PC-3 (cell line): ENCODE data around the gene VWA8. TPM values are rescaled to one million over a fixed set of nuclear protein-coding genes. Genes with fewer than 3 reads are reported as not detected.

Source experiments
- ATAC-seq: fragments of 200-7000 bp; cut with Tn5 transposase; 2 replicates; pipeline ENCODE4 v1.9.1; 2020; ENCODE audit warnings: mild to moderate bottlenecking, moderate library complexity
- BruUV-seq: library from RNA; stranded (reverse); fragments of 400-500 nt; replicated peaks from 2 replicates; lab custom pipeline; 2021; lab: Mats Ljungman, UMichigan
- CTCF ChIA-PET: fragments of 300-600 bp; sonication (Branson Sonifier 250); formaldehyde crosslinking; loops from one replicate; lab custom pipeline; 2022; ENCODE audit warnings: antibody characterized with exemption; lab: Charles Lee
- POLR2A ChIA-PET: fragments of 300-600 bp; sonication (Branson Sonifier 250); formaldehyde crosslinking; loops from one replicate; lab custom pipeline; 2022; ENCODE audit warnings: antibody characterized with exemption; ENCODE audit not compliant: unreplicated experiment; lab: Charles Lee
- DNase-seq: peaks from one replicate; pipeline ENCODE4 v3.0.0-alpha.2; 2015
- H2AFZ ChIP-seq: fragments of 300-600 bp; sonication (generic); 2 replicates; pipeline ENCODE4 v1.6.0; 2016; ENCODE audit warnings: antibody characterized with exemption, low read length
- H3F3A ChIP-seq: fragments of 300-600 bp; sonication (generic); one replicate; pipeline ENCODE4 v1.6.0; 2017; ENCODE audit warnings: antibody characterized with exemption, low read length, control low read depth, mild to moderate bottlenecking; ENCODE audit not compliant: unreplicated experiment
- H3K27ac ChIP-seq: fragments of 300-600 bp; sonication (generic); 2 replicates; pipeline ENCODE4 v1.5.1; 2016; ENCODE audit warnings: mild to moderate bottlenecking, low read length
- H3K27me3 ChIP-seq: fragments of 300-600 bp; sonication (generic); 2 replicates; pipeline ENCODE4 v1.6.1; 2016; ENCODE audit warnings: low read length, mixed read lengths
- H3K36me3 ChIP-seq: fragments of 300-600 bp; sonication (generic); 2 replicates; pipeline ENCODE4 v1.6.1; 2016; ENCODE audit warnings: low read depth, mixed run types, low read length, mixed read lengths
- H3K4me1 ChIP-seq: fragments of 300-600 bp; sonication (generic); 2 replicates; pipeline ENCODE4 v1.5.1; 2016; ENCODE audit warnings: low read length; ENCODE audit not compliant: insufficient read depth
- H3K4me2 ChIP-seq: fragments of 300-600 bp; sonication (generic); 2 replicates; pipeline ENCODE4 v1.6.0; 2016; ENCODE audit warnings: low read length
- H3K4me3 ChIP-seq: fragments of 300-600 bp; sonication (generic); 2 replicates; pipeline ENCODE4 v1.5.1; 2016; ENCODE audit warnings: mild to moderate bottlenecking, low read length, mixed read lengths
- H3K79me2 ChIP-seq: fragments of 300-600 bp; sonication (generic); 2 replicates; pipeline ENCODE4 v1.6.1; 2017; ENCODE audit warnings: low read length, mixed read lengths
- H3K9ac ChIP-seq: fragments of 300-600 bp; sonication (generic); 2 replicates; pipeline ENCODE4 v1.6.0; 2016; ENCODE audit warnings: mild to moderate bottlenecking, low read length
- H3K9me2 ChIP-seq: fragments of 300-600 bp; sonication (generic); replicated peaks from 2 replicates; pipeline ENCODE4 v1.6.1; 2016; ENCODE audit warnings: mixed run types, low read length, mixed read lengths
- H3K9me3 ChIP-seq: fragments of 300-600 bp; sonication (generic); 2 replicates; pipeline ENCODE4 v1.6.1; 2016; ENCODE audit warnings: low read length, mixed read lengths
- H4K20me1 ChIP-seq: fragments of 300-600 bp; sonication (generic); 2 replicates; pipeline ENCODE4 v1.6.1; 2016; ENCODE audit warnings: low read length, mixed read lengths
- EZH2 ChIP-seq: fragments of 300-600 bp; sonication (generic); IDR thresholded peaks from one replicate; pipeline ENCODE4 v1.6.1; 2017; ENCODE audit warnings: antibody characterized with exemption, mild to moderate bottlenecking, low read length; ENCODE audit not compliant: unreplicated experiment
- EZH2phosphoT487 ChIP-seq: fragments of 300-600 bp; sonication (generic); IDR thresholded peaks from 2 replicates; pipeline ENCODE4 v1.6.1; 2018; ENCODE audit warnings: mild to moderate bottlenecking, antibody characterized with exemption, low read length, borderline replicate concordance
- intact Hi-C: fragments of 100-400 bp; cut with micrococcal nuclease; formaldehyde crosslinking; loops from 2 replicates; pipeline ENCODE4 v1.9.0; 2023
- total RNA-seq: library from RNA; depleted of rRNA; stranded (reverse); fragments of >200 nt; gene quantifications from 2 replicates; pipeline ENCODE4 v1.2.3, GENCODE V29; 2014
- TF ChIP-seq, protein P1 (sequence below): fragments of 300-600 bp; sonication (generic); conservative IDR thresholded peaks from 2 replicates; pipeline ENCODE4 v1.5.1; 2017; ENCODE audit warnings: antibody characterized with exemption, low read depth, mild to moderate bottlenecking, low read length

VWA8 gene
- total RNA-seq, 1 experiment from 2014 or later = 10.0 TPM

- BruUV-seq = no TSS peak
- Histone ChIP-seq H3K9me2 (no peaks in the 10 kb centered on the region), H3K79me2 (no peaks in the 10 kb centered on the region), H3K4me1 (peaks cover 21% of the 10 kb centered on the region), H2AFZ (no peak overlapping the region), H3K4me3 (no peak overlapping the region), H3K27ac (no peak overlapping the region), H3K9ac (no peak overlapping the region), H3K9me3 (no peaks in the 10 kb centered on the region), H3K36me3 (no peaks in the 10 kb centered on the region), H3F3A (no peaks in the 10 kb centered on the region), H3K27me3 (no peaks in the 10 kb centered on the region), H3K4me2 (no peak overlapping the region), H4K20me1 (no peaks in the 10 kb centered on the region)
- intact Hi-C loops = no loop called here
- ATAC-seq (no peak), DNase-seq (no peak)
- CTCF ChIA-PET = no interaction called here
- POLR2A ChIA-PET = no interaction called here
- TF ChIP-seq EZH2phosphoT487 (no peak), EZH2 (no peak)
- TF ChIP-seq, protein P1, sequence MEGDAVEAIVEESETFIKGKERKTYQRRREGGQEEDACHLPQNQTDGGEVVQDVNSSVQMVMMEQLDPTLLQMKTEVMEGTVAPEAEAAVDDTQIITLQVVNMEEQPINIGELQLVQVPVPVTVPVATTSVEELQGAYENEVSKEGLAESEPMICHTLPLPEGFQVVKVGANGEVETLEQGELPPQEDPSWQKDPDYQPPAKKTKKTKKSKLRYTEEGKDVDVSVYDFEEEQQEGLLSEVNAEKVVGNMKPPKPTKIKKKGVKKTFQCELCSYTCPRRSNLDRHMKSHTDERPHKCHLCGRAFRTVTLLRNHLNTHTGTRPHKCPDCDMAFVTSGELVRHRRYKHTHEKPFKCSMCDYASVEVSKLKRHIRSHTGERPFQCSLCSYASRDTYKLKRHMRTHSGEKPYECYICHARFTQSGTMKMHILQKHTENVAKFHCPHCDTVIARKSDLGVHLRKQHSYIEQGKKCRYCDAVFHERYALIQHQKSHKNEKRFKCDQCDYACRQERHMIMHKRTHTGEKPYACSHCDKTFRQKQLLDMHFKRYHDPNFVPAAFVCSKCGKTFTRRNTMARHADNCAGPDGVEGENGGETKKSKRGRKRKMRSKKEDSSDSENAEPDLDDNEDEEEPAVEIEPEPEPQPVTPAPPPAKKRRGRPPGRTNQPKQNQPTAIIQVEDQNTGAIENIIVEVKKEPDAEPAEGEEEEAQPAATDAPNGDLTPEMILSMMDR = no peak
Observed at GRCh38 chr13:41641961-41642360, 318.9 kb downstream of the VWA8 start.

DNA sequence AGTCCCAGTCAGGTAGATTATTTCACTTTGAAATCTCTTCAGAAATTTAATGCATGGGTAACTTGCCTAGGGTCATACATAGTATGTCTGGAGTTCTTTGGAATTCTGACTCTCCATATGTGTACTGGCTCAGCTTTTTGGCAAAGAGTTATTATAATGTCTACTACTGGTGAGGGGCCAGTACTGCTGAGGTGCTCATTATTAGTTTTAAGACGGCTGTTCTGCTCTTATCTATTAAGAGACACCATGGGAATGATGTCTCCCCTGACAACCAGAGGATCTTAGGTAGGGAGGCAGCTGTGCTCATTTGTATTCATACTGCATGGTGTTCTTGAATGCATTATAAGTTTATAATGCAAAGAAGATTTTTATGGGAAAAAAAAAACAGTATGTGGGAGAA is 319.5 kb downstream of the VWA8 start:
- ChIA-PET POLR2A (no interaction called here), CTCF (no interaction called here)
- intact Hi-C loops = no loop called here
- Histone ChIP-seq H3F3A (no peaks in the 10 kb centered on the region), H3K9me3 (no peaks in the 10 kb centered on the region), H3K27ac (no peak overlapping the region), H3K9me2 (no peaks in the 10 kb centered on the region), H3K79me2 (no peaks in the 10 kb centered on the region), H3K9ac (no peak overlapping the region), H2AFZ (no peak overlapping the region), H3K4me3 (no peak overlapping the region), H3K27me3 (no peaks in the 10 kb centered on the region), H4K20me1 (no peaks in the 10 kb centered on the region), H3K4me1 (peaks cover 18% of the 10 kb centered on the region), H3K4me2 (no peak overlapping the region), H3K36me3 (no peaks in the 10 kb centered on the region)
- no peak for DNase-seq
- ATAC-seq = no peak
- BruUV-seq = no TSS peak
- TF ChIP-seq EZH2phosphoT487 (no peak), EZH2 (no peak)
- TF ChIP-seq, protein P1 = no peak

GRCh38 chr13:41639955-41640780 is 320.7 kb downstream of the VWA8 start:
- no peaks in the 10 kb centered on the region for H3K36me3 ChIP-seq
- no peak overlapping the region for H3K27ac ChIP-seq
- ChIA-PET CTCF (no interaction called here), POLR2A (no interaction called here)
- H3K27me3 ChIP-seq = no peaks in the 10 kb centered on the region
- no peaks in the 10 kb centered on the region for H4K20me1 ChIP-seq
- TF ChIP-seq EZH2 = no peak
- TF ChIP-seq, protein P1 = no peak
- TF ChIP-seq EZH2phosphoT487 = no peak
- H3K79me2 ChIP-seq = no peaks in the 10 kb centered on the region
- no peak overlapping the region for H3K9ac ChIP-seq
- H3K9me2 ChIP-seq = no peaks in the 10 kb centered on the region
- ATAC-seq (no peak), DNase-seq (no peak)
- intact Hi-C loops = no loop called here
- H2AFZ ChIP-seq = no peak overlapping the region
- H3K4me2 ChIP-seq = no peak overlapping the region
- no TSS peak for BruUV-seq
- peaks cover 5% of the 10 kb centered on the region for H3K4me1 ChIP-seq
- no peaks in the 10 kb centered on the region for H3K9me3 ChIP-seq
- no peak overlapping the region for H3K4me3 ChIP-seq
- H3F3A ChIP-seq = no peaks in the 10 kb centered on the region
